Immature natural killer cell (primary cell): ENCODE results near the gene SNX8. TPM values are rescaled to one million over a fixed set of nuclear protein-coding genes. Genes with fewer than 3 reads are reported as not detected.
A peak's percentile ranks its signal among the peaks of the same experiment; 100 is the strongest.

Experiments
- DNase-seq, 3 donors: peaks; one replicate each; pipeline ENCODE4 v3.0.0; 2022; ENCODE audit warnings: mixed read lengths in 1 of 3
- H3K27ac Mint-ChIP-seq, 6 donors: one replicate each; pipeline ENCODE4 v1.8.0; 2020; ENCODE audit warnings: mixed read lengths in 6 of 6, mild to moderate bottlenecking in 5 of 6, inconsistent platforms in 4 of 6, moderate library complexity in 3 of 6
- H3K27me3 Mint-ChIP-seq, 3 donors: one replicate each; pipeline ENCODE4 v1.8.0; 2020 to 2021; ENCODE audit warnings: low read depth in 3 of 3, mild to moderate bottlenecking in 3 of 3, mixed read lengths in 3 of 3, moderate library complexity in 3 of 3, inconsistent platforms in 1 of 3
- H3K36me3 Mint-ChIP-seq, 3 donors: one replicate each; pipeline ENCODE4 v1.8.0; 2020; ENCODE audit warnings: mixed read lengths in 3 of 3, inconsistent platforms in 2 of 3, mild to moderate bottlenecking in 2 of 3
- H3K4me1 Mint-ChIP-seq, 2 donors: one replicate each; pipeline ENCODE4 v1.8.0; 2020; ENCODE audit warnings: inconsistent platforms in 2 of 2, mild to moderate bottlenecking in 2 of 2, mixed read lengths in 2 of 2, moderate library complexity in 1 of 2
- H3K4me3 Mint-ChIP-seq, 5 donors: one replicate each; pipeline ENCODE4 v1.8.0; 2020; ENCODE audit warnings: mild to moderate bottlenecking in 5 of 5, mixed read lengths in 5 of 5, inconsistent platforms in 3 of 5, moderate library complexity in 3 of 5
- H3K9me3 Mint-ChIP-seq, 6 donors: one replicate each; pipeline ENCODE4 v1.8.0; 2020; ENCODE audit warnings: mild to moderate bottlenecking in 6 of 6, mixed read lengths in 6 of 6, inconsistent platforms in 4 of 6, moderate library complexity in 3 of 6
- polyA plus RNA-seq, 3 donors: library from polyadenylated mRNA; unstranded; fragments of 300-500 nt; fragmentation: Illumina TruSeq; gene quantifications; one replicate each; pipeline ENCODE4 v1.2.3, GENCODE V29; 2021

SNX8 gene
- polyA plus RNA-seq, 3 donors from 2014 or later, result 16.3 to 25.0 (median 16.7) TPM

- Mint-ChIP-seq H3K36me3 (peaks cover 3 to 13% (median 7%) of the 10 kb centered on the region in 3 donors), H3K27ac (no peak overlapping the region), H3K27me3 (peaks cover 0 to 3% (median 0%) of the 10 kb centered on the region in 3 donors), H3K9me3 (no peaks in the 10 kb centered on the region), H3K4me1 (no peaks in the 10 kb centered on the region), H3K4me3 (no peak overlapping the region)
- no peak for DNase-seq
Observed at GRCh38 chr7:2223321-2223720, 90.9 kb downstream of the SNX8 start.

- no peak for DNase-seq
- Mint-ChIP-seq H3K36me3 (peaks cover 3 to 16% (median 7%) of the 10 kb centered on the region in 3 donors), H3K4me1 (no peaks in the 10 kb centered on the region), H3K27ac (no peak overlapping the region), H3K4me3 (no peak overlapping the region), H3K27me3 (peaks cover 0 to 3% (median 0%) of the 10 kb centered on the region in 3 donors), H3K9me3 (no peaks in the 10 kb centered on the region)
Observed at GRCh38 chr7:2222516-2222915, 91.7 kb downstream of the SNX8 start.

DNA sequence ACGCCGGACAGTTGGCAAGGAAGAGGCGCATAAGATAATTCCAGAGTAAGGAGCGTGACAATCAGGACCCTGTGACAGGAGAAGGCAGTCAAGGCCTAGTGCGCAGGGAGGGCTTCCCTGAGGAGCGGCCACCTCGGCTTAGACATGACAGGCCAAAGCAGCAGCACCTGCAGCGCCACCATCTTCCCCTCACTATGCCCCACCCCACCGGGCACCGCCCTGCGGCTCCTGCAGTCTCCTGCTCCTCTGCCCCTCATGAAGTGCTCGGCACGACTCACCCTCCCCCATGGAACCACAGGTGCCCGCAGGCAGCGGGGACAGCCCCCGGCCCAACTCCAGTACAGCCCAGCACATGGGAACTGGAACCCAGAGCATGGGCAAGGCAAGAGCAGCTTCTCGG lies 93.3 kb downstream of the SNX8 start:
- peaks cover 1 to 25% (median 12%) of the 10 kb centered on the region in 3 donors for H3K36me3 Mint-ChIP-seq
- no peak for DNase-seq
- no peak overlapping the region for H3K4me3 Mint-ChIP-seq
- peaks cover 0 to 3% (median 0%) of the 10 kb centered on the region in 3 donors for H3K27me3 Mint-ChIP-seq
- peaks cover 0 to 1% of the 10 kb centered on the region in 2 donors for H3K4me1 Mint-ChIP-seq
- H3K27ac Mint-ChIP-seq, result peak overlapping the region in 1 of 6 donors; percentile 35
- H3K9me3 Mint-ChIP-seq, result no peaks in the 10 kb centered on the region

DNA sequence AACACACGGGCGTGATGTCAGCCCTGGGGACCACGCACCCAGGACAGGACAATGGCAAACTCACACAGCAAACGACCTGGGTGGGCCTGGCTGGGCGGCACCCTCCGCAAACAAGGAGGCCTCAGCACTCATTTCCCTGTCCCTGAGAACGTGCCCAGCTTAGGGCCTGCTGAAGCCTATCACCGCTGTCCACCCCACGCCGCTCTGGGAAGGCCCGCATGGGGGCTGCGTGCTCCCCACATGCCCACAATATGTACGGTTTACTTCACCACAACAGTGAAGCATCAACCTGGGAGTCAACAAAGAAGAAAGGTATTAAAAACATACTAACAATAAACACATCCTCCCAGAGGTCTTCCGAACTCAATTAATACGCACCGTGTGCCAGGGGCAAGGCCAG lies 93.7 kb downstream of the SNX8 start:
- Mint-ChIP-seq H3K4me3 (no peak overlapping the region), H3K4me1 (peaks cover 0 to 1% of the 10 kb centered on the region in 2 donors), H3K9me3 (no peaks in the 10 kb centered on the region), H3K36me3 (peaks cover 2 to 27% (median 14%) of the 10 kb centered on the region in 3 donors), H3K27me3 (peaks cover 0 to 5% (median 0%) of the 10 kb centered on the region in 3 donors), H3K27ac (peak overlapping the region in 1 of 6 donors; percentile 35)
- DNase-seq, result no peak

GRCh38 chr7:2220030-2220429 lies 94.2 kb downstream of the SNX8 start:
- Mint-ChIP-seq H3K4me1 (peaks cover 0 to 1% of the 10 kb centered on the region in 2 donors), H3K4me3 (no peak overlapping the region), H3K27me3 (peaks cover 0 to 5% (median 0%) of the 10 kb centered on the region in 3 donors), H3K27ac (no peak overlapping the region), H3K36me3 (peaks cover 6 to 30% (median 14%) of the 10 kb centered on the region in 3 donors), H3K9me3 (no peaks in the 10 kb centered on the region)
- DNase-seq, result no peak

- DNase-seq, result no peak
- Mint-ChIP-seq H3K4me1 (peaks cover 0 to 1% of the 10 kb centered on the region in 2 donors), H3K27me3 (peaks cover 0 to 5% (median 0%) of the 10 kb centered on the region in 3 donors), H3K9me3 (no peaks in the 10 kb centered on the region), H3K27ac (no peak overlapping the region), H3K4me3 (no peak overlapping the region), H3K36me3 (peaks cover 6 to 27% (median 14%) of the 10 kb centered on the region in 3 donors)
Observed at GRCh38 chr7:2219606-2220005, 94.6 kb downstream of the SNX8 start.

GRCh38 chr7:2219136-2219535 lies 95.1 kb downstream of the SNX8 start:
- Mint-ChIP-seq H3K9me3 (no peaks in the 10 kb centered on the region), H3K36me3 (peaks cover 6 to 25% (median 12%) of the 10 kb centered on the region in 3 donors), H3K4me3 (no peak overlapping the region), H3K27me3 (peaks cover 0 to 2% (median 0%) of the 10 kb centered on the region in 3 donors), H3K4me1 (peaks cover 0 to 1% of the 10 kb centered on the region in 2 donors), H3K27ac (no peak overlapping the region)
- DNase-seq, result no peak

DNA sequence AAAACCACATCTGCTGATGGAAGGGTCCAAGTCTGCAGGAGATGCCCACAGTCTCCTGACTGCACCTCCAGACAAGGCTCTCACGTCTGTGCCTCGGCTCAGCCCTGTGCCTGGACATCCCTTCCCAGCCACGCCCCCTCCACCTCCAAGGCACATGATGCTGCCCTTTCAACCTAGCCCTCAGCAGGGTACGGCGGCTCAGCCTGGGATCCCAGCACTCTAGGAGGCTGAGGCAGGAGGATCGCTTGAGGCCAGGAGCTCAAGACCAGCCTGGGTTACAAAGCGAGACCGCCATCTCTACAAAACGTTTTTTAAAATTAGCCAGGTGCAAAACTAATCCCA lies 95.8 kb downstream of the SNX8 start:
- H3K27ac Mint-ChIP-seq, result no peak overlapping the region
- H3K36me3 Mint-ChIP-seq, result peaks cover 6 to 27% (median 10%) of the 10 kb centered on the region in 3 donors
- H3K4me1 Mint-ChIP-seq, result peaks cover 0 to 4% of the 10 kb centered on the region in 2 donors
- H3K9me3 Mint-ChIP-seq, result no peaks in the 10 kb centered on the region
- DNase-seq, result no peak
- peaks cover 0 to 2% (median 0%) of the 10 kb centered on the region in 3 donors for H3K27me3 Mint-ChIP-seq
- H3K4me3 Mint-ChIP-seq, result no peak overlapping the region

DNA sequence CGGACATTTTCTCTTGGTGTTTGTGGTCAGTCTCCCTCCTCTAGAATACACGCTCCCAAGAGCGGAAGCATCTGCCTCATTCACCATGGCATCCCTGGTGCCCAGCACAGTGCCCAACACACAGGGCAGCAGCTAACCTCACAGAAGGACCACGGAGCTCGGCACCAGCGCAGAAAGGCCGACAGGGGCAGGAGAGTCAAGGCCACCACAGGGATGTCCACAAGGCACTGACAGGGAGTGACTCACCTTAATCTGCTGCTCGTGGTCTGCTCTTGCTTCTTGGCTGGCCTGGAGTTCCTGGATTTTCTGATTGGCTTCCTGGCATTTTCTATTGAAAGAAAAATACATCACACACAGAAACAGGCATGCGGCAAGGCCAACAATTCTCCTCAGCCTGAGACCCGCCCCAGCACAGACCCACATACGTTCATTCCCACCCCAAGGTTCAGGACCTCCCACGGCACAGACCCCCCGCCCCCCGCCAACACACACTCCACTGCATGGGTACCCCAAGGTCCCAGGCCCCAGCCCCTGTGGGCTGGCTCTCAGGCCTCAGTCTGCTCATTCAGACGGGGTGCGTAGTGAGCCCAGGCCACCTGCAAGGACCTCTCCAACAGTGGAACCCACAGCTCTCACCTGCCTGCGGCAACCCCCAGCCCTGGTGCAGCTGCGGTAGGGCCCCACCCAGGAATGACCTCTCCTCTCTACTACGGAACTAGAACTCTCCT lies 96.4 kb downstream of the SNX8 start:
- Mint-ChIP-seq H3K27ac (no peak overlapping the region), H3K27me3 (peaks cover 0 to 2% (median 0%) of the 10 kb centered on the region in 3 donors), H3K4me3 (no peak overlapping the region), H3K4me1 (peaks cover 0 to 4% of the 10 kb centered on the region in 2 donors), H3K9me3 (no peaks in the 10 kb centered on the region), H3K36me3 (peaks cover 6 to 28% (median 10%) of the 10 kb centered on the region in 3 donors)
- no peak for DNase-seq

GRCh38 chr7:2217206-2217605 lies 97.0 kb downstream of the SNX8 start:
- Mint-ChIP-seq H3K9me3 (no peaks in the 10 kb centered on the region), H3K4me3 (no peak overlapping the region), H3K27me3 (peaks cover 0 to 2% (median 0%) of the 10 kb centered on the region in 3 donors), H3K4me1 (peaks cover 0 to 4% of the 10 kb centered on the region in 2 donors), H3K36me3 (peaks cover 10 to 34% (median 14%) of the 10 kb centered on the region in 3 donors), H3K27ac (no peak overlapping the region)
- DNase-seq, result no peak

- Mint-ChIP-seq H3K27ac (peak overlapping the region in 2 of 6 donors; percentile 46 to 57), H3K4me1 (peaks cover 0 to 4% of the 10 kb centered on the region in 2 donors), H3K36me3 (peaks cover 10 to 40% (median 14%) of the 10 kb centered on the region in 3 donors), H3K9me3 (no peaks in the 10 kb centered on the region), H3K27me3 (peaks cover 0 to 2% (median 0%) of the 10 kb centered on the region in 3 donors), H3K4me3 (no peak overlapping the region)
- no peak for DNase-seq
Observed at GRCh38 chr7:2215851-2216250, 98.4 kb downstream of the SNX8 start.

DNA sequence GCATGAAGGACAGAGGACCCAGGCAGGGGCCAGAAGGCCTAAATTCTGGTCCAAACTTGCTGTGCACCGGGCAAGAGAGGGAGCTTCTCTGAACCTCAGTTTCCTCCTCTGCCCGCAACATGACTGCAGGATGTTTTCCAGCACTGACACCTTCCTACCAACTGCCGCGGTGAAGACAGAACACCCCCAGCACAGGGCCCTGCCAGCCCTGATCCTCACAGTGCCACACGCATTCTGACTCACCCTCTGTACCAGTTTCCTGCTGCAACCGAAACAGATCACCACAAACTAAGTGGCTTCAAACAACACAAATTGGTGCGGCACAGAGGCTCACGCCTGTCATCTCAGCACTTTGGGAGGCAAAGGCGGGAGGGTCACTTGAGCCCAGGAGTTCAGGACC lies 99.6 kb downstream of the SNX8 start:
- Mint-ChIP-seq H3K9me3 (no peaks in the 10 kb centered on the region), H3K36me3 (peaks cover 10 to 41% (median 14%) of the 10 kb centered on the region in 3 donors), H3K4me3 (peak overlapping the region in 1 of 5 donors; percentile 32), H3K27me3 (peaks cover 0 to 2% (median 0%) of the 10 kb centered on the region in 3 donors), H3K4me1 (peaks cover 0 to 4% of the 10 kb centered on the region in 2 donors), H3K27ac (peak overlapping the region in 1 of 6 donors; percentile 68)
- DNase-seq, result peak in 1 of 3 donors; percentile 16

DNA sequence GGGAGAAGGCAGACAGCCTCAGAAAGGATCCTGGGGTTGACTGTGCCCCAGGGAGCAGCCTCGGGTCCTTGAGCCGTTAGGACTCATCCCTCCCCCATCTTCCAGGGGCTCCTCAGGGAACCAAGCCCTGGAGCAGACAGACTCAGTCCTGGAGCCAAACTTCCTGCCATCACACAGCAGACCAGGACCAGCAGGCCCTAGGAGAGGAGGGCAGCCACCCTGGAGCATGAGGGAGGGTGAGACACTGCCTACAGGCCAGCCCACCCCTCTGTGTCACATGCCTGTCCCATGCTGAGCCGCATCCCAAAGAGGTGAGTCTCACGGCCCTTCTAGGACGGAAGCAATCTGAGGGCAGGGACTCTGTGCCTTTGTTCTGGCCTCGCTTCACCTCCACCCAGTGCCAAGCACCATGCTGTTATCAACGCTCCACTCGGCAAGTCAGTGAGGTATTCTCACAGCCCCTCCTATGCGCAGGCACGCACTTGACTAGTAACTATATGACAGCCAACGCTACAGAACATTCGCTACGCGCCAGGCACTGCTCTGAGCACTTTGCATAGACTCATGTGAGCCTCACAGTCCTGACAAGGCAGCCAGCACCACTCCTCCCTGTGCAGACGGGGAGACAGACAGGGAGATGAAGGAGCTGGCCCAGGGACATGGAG lies 100.6 kb downstream of the SNX8 start:
- no peaks in the 10 kb centered on the region for H3K9me3 Mint-ChIP-seq
- H3K4me3 Mint-ChIP-seq, result peak overlapping the region in 1 of 5 donors; percentile 31
- H3K27ac Mint-ChIP-seq, result peak overlapping the region in 2 of 6 donors; percentile 16 to 43
- no peak for DNase-seq
- peaks cover 0 to 4% of the 10 kb centered on the region in 2 donors for H3K4me1 Mint-ChIP-seq
- peaks cover 0 to 2% (median 0%) of the 10 kb centered on the region in 3 donors for H3K27me3 Mint-ChIP-seq
- peaks cover 10 to 44% (median 14%) of the 10 kb centered on the region in 3 donors for H3K36me3 Mint-ChIP-seq

- Mint-ChIP-seq H3K27me3 (peaks cover 0 to 2% (median 0%) of the 10 kb centered on the region in 3 donors), H3K9me3 (no peaks in the 10 kb centered on the region), H3K4me1 (peaks cover 0 to 4% of the 10 kb centered on the region in 2 donors), H3K27ac (no peak overlapping the region), H3K36me3 (peaks cover 14 to 52% (median 16%) of the 10 kb centered on the region in 3 donors), H3K4me3 (no peak overlapping the region)
- DNase-seq, result no peak
Observed at GRCh38 chr7:2212906-2213305, 101.3 kb downstream of the SNX8 start.
